Ovary (tissue), 3 donors: ENCODE data around the gene LPIN1.

ENCODE experiments used
- EP300 ChIP-seq: sonication (generic); formaldehyde crosslinking; IDR thresholded peaks from one replicate; pipeline ENCODE4 v1.6.1; 2017; ENCODE audit warnings: antibody characterized with exemption
- POLR2A ChIP-seq: fragments of 450-650 bp; IDR thresholded peaks from one replicate; pipeline ENCODE4 v1.6.1; 2017; ENCODE audit warnings: antibody characterized with exemption, mild to moderate bottlenecking, moderate library complexity
- TF ChIP-seq, protein P1 (sequence below), 3 donors: fragments of 450-650 bp in 2 of 3; fragments of 200-600 bp in 1 of 3; IDR thresholded peaks; one replicate each; pipeline versions ENCODE4 v1.5.1 to v1.8.0; 2016 to 2022; ENCODE audit warnings: antibody characterized with exemption in 3 of 3, mild to moderate bottlenecking in 1 of 3
- donor health status: DM: no; HTN: no; CAD: no.

DNA sequence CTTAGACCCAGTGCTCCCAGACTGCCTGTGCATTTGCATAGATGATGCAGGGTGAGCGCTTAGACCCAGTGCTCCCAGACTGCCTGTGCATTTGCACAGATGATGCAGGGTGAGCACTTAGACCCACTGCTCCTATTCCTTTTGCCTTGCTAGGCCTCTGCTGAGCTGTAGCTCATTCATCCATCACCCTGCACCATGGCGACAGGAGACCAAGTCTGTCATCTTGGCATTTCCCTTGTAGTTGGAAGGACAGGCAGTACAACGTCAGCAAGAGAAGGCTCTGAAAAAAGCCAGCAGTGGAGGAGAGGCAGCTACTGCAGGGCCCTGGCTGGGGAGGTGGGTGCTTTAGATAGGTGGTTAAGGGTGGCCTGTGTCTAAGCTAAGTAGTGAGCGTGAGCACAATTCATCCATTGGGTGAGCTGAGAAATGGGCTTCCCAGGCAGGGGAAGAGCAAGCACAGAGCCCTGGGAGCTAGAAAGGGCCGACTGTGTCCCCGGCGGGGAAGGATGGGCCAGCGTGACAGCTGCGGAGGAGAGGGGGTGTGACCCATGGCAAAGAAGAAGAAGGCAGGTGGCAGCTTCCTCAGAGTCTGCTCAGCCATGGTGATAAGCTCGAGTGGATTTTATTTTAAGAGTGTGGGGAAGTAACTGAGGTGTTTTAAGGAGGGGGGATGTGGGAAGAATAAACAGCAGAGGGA is 108.8 kb downstream of the LPIN1 start:
- TF ChIP-seq, protein P1, sequence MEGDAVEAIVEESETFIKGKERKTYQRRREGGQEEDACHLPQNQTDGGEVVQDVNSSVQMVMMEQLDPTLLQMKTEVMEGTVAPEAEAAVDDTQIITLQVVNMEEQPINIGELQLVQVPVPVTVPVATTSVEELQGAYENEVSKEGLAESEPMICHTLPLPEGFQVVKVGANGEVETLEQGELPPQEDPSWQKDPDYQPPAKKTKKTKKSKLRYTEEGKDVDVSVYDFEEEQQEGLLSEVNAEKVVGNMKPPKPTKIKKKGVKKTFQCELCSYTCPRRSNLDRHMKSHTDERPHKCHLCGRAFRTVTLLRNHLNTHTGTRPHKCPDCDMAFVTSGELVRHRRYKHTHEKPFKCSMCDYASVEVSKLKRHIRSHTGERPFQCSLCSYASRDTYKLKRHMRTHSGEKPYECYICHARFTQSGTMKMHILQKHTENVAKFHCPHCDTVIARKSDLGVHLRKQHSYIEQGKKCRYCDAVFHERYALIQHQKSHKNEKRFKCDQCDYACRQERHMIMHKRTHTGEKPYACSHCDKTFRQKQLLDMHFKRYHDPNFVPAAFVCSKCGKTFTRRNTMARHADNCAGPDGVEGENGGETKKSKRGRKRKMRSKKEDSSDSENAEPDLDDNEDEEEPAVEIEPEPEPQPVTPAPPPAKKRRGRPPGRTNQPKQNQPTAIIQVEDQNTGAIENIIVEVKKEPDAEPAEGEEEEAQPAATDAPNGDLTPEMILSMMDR (IDR thresholded peaks at IDR 0.05), result no peak
- TF ChIP-seq POLR2A, result no peak
- no peak for TF ChIP-seq EP300
